Stimulated activated CD4-positive, alpha-beta T cell treated with anti-CD3 and anti-CD28 coated beads, Interleukin-2, amount 100 ng/mL, for 24 hours (primary cell): Measurements from ENCODE around the gene DLGAP4.

Experiments
- DNase-seq, 2 donors: peaks; one replicate each; pipeline ENCODE4 v3.0.0-alpha.2; 2020

Gene DLGAP4

GRCh38 chr20:36481380-36482043 lies 175.4 kb downstream of the DLGAP4 start:
- no peak for DNase-seq

GRCh38 chr20:36482044-36482473 lies 175.9 kb downstream of the DLGAP4 start:
- no peak for DNase-seq

GRCh38 chr20:36483209-36483918 lies 177.2 kb downstream of the DLGAP4 start:
- no peak for DNase-seq

- DNase-seq = no peak
These were observed 178.0 kb downstream of the DLGAP4 start for GRCh38 chr20:36483919-36484808.

- no peak for DNase-seq
These were observed 179.1 kb downstream of the DLGAP4 start for GRCh38 chr20:36485286-36485685.

- no peak for DNase-seq
These were observed 180.9 kb downstream of the DLGAP4 start for GRCh38 chr20:36487069-36487468.

GRCh38 chr20:36490191-36490590 lies 184.1 kb downstream of the DLGAP4 start:
- DNase-seq = no peak

- peak; percentile 49 to 60 for DNase-seq
These were observed 185.9 kb downstream of the DLGAP4 start for GRCh38 chr20:36491901-36492617.

- DNase-seq = peak in 1 of 2 donors; percentile 17
These were observed 187.1 kb downstream of the DLGAP4 start for GRCh38 chr20:36493051-36493800.

- DNase-seq = no peak
These were observed 187.6 kb downstream of the DLGAP4 start for GRCh38 chr20:36493801-36494114.

- no peak for DNase-seq
These were observed 190.8 kb downstream of the DLGAP4 start for GRCh38 chr20:36496707-36497669.

GRCh38 chr20:36497856-36498255 lies 191.7 kb downstream of the DLGAP4 start:
- no peak for DNase-seq

GRCh38 chr20:36498386-36499179 lies 192.4 kb downstream of the DLGAP4 start:
- DNase-seq = no peak

- DNase-seq = no peak
These were observed 193.1 kb downstream of the DLGAP4 start for GRCh38 chr20:36499211-36499610.

GRCh38 chr20:36499723-36500501 lies 193.8 kb downstream of the DLGAP4 start:
- DNase-seq = no peak

GRCh38 chr20:36501367-36502006 lies 195.3 kb downstream of the DLGAP4 start:
- DNase-seq = no peak

- DNase-seq = no peak
These were observed 198.2 kb downstream of the DLGAP4 start for GRCh38 chr20:36504295-36504694.

GRCh38 chr20:36506253-36506652 lies 200.1 kb downstream of the DLGAP4 start:
- DNase-seq = no peak

- no peak for DNase-seq
These were observed 201.6 kb downstream of the DLGAP4 start for GRCh38 chr20:36507746-36508145.
